Suppressor macrophage (primary cell): ENCODE measurements around the gene MPST.

Source experiments
- DNase-seq, 4 experiments: peaks; one replicate each; pipeline ENCODE4 v3.0.0-alpha.2; 2020 to 2022

The MPST gene

DNA sequence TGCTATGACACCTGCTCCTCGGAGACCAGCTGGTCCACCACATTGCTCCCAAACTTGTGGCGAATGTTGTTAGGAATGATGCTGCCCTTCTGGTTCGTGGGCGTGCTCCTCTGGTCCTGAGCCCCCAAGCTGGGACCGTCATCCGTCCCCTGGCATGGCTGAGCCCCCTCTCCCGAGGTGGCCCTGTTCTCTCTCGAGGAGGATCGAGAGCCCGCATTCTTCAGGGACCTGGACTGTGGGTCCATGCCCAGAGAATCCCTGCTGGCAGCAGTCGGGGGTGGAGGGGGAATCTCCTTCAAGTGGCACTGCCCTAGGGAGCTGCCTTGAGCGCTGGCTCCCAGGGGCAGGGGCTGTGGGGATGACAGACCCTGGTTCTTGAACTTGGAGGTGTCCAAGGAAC is 17.7 kb upstream of the MPST start:
- no peak for DNase-seq

DNA sequence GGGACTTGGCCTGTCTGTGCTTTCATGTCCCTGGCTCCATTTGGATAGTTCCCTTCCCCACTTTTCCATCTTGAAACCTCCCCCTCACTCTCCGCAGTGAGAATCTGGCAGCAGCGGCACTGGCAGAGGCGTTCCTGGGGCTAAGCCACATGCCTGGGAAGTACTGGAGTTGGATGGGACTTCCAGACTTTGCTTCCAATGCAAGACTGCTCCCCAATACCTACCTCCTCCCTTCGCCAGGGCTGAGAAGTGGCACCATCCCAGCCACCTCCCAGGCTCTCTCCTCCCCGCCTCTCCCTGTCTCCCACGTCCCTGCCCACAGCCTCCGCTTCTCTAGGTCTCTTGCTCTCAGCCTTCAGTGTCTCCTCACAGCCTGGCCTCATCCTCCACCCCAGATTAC is 16.9 kb upstream of the MPST start:
- no peak for DNase-seq

DNA sequence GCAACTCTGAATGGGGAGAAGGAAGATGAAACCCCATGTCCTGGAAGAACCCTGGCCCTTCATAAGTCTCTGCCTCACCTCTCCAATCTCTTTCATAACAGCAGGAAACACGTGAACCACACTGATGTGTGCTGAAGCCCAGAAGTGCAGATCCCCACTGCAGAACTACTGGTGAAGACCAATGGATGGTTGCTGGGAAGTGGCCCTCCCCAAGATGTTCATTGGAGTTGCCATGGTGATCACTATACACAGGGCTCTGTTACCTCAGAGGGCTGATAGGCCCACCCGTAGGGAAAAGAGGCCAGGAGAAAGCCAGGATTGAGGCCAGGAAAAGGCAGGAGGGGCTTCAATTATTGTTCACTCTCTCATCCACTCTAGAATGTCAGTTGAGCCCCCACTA is 11.9 kb upstream of the MPST start:
- no peak for DNase-seq

DNA sequence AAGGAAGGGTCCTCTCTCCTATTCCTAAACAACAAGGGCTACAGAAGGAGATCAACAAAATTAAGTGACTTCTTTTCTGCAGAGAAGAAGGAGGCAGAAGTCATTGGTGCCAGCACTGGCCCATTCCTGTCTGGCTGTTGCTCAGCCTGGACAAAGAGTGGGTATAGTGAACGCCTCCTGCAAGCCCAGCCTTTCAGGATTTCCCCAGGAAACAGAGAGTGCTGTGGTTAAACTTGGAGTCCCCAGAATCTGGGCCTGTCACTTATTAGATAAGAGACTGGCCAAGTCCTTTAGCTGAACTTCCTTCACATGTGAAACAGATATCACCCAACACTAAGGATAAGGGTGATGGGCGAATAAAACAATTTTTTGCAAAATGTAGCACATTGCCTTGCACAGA is 11.2 kb upstream of the MPST start:
- no peak for DNase-seq

DNA sequence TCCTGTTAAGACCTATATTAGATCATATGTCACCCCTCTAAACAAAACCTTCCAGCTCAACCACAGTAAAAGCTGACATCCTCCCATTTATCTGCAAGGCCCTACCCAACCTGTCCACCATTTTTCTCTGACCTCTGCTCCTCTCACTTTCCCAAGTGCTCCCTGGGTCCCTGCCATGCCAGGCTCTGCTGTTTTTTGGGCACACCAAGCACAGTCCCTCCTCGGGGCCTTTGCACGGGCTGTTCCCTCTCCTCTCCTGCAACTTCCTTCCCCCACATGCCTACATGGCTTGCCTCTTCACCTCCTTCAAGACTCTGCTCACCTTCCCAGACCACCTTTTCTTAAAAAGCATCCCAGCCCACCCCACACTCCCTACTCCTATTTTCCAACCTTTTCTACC is 10.1 kb upstream of the MPST start:
- DNase-seq = no peak

- DNase-seq = no peak
These were observed 9.4 kb upstream of the MPST start for GRCh38 chr22:37010174-37010573.

DNA sequence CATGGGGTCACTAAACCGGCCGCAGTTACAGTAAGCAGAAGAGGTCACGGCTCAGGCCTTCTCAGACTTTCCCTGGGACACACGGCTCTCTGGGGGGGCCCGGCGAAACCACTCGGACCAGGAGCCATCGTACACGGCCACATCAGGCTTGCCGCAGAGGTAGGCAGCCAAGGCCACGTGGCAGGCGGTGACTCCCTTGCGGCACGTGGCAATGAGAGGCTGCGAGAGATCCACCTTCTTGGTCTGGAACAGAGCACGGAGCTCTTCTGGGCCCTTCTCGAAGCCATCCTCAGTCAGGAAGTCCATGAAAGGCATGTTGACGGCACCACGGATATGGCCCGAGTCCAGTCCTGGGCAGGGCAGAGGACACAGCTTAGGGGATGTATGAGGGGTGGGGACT is 8.6 kb upstream of the MPST start:
- DNase-seq = no peak

DNA sequence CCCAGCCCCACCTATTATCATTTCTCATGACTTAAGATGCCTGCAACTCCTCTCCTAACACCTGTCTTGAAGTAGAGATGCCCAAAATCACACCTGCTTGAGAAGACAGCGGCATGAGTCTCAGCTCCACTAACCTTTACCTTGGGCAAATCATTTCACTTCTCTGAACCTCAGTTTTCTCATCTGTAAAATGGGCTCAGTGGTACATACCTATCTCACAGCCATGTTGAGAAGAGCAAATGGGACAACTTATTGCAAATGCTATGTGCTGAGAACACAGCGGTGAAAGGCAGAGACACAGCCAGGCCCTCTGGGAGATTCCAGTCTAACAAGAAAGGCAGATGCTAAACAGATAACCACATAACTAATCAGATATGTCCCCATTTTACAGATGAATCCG is 8.1 kb upstream of the MPST start:
- no peak for DNase-seq

DNA sequence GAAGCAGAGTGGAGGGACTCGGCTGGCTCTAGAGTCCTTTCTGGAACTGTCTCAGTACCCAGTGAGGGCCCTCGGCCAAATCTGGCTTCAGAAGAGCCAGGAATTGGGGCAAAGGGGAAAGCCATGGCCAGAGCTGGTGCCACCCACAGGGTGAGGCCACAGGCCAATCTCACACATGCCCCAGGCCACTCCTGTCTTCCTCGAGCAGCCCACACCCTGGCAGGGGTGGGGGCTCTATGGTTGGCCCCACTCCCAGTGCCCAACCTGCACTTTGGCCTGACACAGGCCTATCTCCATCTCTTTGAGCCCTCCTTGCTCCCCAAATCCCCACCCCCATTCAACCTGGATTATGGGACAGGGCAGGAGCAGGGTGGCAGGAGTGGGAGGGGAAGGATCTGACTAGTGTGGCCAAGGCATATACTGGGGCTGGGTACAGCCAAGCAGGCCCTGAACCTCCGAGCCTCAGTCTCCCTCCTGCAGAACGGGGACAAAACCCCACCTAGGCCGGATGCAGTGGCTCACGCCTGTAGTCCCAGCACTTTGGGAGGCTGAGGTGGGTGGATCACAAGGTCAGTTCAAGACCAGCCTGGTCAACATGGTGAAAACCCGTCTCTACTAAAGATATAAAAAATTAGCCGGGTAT is 7.2 kb upstream of the MPST start:
- DNase-seq = no peak

DNA sequence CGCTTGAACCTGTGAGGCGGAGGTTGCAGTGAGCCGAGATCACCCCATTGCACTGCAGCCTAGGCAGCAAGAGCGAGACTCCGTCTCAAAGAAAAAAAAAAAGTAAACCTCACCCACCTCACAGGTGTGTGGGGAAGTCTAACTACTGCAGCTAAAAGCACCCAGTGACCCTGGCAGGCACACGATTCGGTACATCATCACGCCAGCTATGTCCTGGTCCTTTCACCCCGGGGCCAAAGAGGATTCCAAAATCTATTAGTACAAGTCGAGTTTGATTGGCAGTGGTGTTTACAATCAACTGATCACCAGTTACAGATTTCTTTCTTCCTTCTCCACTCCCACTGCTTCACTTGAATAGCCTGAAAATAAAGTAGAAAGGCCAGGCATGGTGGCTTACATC is 6.6 kb upstream of the MPST start:
- no peak for DNase-seq

- DNase-seq = no peak
These were observed 5.1 kb upstream of the MPST start for GRCh38 chr22:37014415-37014806.

DNA sequence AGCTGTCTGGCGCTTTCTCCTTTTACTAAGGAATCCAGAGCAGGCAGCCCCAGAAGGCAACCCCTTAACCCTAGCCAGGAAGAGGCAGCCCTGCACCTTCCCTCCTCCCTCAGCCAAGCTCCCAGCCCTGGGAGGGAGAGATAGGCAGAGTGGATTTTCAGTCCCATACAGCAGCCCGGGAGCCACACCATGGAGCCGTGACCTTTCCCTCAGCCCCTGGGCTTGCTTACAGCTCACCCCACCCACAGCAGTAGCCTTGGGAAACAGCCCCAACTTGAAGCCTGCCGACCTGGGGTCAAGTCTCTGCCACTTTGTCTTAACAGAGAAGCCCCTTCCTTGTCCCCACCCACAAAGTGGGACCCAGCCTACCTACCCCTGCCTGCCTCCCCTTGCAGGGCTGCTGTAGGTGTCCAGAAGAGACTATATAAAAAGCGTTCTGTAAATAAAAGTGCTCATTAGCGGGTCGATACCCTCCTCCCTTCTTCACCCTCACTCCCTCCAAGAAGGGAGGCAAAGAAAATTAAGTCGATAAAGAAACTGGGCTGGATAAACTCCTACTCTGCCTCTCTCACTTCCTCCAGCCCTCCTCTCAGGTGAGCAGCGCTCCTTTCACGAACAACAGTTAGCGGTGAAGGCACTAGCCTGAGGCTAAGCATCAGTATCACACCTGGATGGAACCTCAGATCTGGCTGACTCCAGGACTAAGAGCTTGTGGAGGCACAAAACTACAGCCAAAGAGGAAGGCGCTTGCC is 4.5 kb upstream of the MPST start:
- peak; percentile 13 to 35 (median 19) for DNase-seq

DNA sequence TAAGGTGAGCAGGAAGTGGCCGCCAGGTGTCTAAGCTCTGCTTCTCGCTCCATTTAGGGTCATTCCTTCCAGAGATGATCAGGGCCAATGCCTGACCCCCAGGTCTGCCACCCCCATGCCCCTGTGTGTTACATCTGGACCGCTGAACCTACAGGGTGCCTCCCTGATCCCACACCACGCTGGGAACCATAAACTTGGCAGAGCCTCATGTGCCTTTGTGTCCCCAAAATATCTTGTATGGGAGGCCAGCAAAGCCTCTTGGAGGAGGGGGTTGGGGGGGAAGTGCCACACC is 4.0 kb upstream of the MPST start:
- DNase-seq = no peak

DNA sequence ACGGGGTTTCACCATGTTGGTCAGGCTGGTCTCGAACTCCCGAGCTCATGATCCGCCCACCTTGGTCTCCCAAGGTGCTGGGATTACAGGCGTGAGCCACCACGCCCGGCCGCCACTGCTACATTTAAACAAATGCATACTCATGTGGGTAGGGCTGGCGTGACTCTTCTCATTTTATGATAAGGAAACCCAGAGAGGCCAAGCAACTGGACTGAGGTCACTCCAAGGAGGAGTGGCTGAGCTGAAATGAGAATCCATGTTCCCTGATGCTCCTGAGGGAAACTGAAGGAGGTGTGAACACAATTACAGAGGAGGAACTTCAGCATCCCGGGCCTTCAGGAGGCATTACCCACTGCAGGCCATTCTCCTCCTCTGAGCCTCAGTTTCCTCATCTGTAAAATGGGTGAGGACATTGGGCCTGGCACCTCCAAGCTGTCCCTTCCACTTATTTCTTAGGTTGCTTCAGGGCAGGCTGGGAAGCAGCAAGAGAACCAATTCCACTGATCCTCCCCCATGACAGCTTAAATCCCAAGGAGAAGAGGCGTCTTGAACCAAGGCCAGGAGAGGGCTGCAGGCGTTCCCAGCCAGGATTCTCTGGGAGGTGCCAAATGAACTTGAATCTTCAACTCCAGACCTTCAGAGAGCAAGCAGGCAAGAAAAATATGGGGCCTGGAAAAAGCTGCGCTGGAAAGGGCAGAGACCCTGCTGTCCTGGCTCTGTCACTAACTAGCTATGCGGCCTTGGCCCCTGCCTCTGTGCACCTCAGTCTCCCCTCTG is 3.2 kb upstream of the MPST start:
- DNase-seq = no peak

DNA sequence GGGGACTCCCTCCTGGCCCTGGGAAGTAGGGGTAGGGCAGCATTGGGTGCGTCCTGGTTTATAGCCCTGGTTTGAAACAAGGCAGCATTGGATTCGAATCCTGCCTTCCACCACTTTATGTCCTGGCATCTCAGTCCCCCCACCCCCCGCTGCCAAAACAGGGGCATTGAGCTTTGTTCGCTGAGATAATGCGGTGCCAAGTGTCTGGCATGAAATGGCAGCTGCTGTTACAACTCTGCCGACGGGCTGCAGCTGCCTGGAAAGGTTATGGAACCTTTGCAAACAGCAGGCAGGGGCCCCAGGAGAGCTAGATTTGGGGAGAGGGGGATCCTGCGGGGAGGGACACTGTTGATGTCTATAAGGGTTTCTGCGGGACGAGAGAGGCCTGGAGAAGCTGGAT is 2.2 kb upstream of the MPST start:
- DNase-seq = no peak

DNA sequence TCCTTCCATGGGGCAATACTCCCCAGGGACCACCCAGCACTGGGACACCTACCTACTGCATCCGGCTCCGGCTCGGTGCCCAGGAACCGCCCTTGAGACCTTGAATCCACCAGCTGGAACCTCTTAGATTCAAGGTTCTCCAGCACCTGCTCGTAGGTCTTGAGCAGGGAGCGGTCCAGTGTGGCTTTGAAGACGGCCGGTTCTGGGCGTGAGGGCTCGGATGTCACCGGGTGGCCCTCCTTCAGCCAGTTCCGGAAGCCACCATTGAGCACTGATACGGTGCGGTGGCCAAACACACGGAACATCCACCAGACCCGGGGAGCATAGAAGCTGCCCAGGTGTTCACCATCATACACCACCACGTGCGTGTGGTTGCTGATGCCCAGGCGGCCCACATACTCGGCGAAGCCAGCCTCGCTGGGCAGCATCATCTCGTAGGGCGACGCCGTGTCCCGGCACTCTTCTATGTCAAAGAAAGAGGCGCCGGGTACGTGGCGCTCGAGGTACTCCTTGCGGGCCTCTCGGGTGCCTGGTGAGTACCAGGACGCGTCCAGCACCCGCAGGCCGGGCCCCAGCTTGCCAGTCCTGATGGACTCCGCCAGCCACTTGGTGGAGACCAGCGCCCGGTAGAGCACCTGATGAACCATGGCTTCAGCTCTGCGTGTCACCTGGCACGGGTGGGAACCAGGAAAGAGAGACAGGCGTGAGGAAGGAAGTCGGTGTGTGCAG is 1.3 kb upstream of the MPST start:
- DNase-seq = no peak

DNA sequence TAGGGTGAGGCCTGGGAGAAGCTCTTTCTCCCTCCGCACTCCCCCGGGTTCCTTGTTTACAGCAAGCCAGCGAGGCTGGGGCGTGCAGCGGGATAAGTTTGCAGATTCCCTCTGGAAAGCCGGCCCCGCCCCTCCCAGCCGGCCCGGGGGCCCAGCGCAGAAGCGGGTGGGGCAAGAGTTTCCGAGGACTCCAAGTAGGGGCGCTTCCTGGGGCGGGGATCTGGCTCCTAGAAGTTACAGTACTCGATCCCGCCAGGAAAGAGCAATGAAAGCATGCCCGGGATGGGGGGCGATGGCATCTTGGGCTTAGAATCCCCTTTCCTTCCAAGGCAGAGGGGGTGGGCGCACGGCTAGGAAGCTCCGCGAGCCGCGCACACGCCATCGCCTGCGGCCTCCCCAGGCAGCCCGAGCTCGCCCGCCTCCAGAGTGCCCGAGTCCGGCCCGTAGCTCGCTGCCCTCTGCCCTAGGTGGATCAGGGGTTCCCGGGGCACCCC is 680 bp upstream of the MPST start:
- peak in 3 of 4 experiments; percentile 26 to 61 (median 43) for DNase-seq

- peak in 3 of 4 experiments; percentile 20 to 50 (median 44) for DNase-seq
These were observed 594 bp downstream of the MPST start for GRCh38 chr22:37020192-37020479.

GRCh38 chr22:37021041-37021440 is 1.5 kb downstream of the MPST start:
- DNase-seq = no peak

DNA sequence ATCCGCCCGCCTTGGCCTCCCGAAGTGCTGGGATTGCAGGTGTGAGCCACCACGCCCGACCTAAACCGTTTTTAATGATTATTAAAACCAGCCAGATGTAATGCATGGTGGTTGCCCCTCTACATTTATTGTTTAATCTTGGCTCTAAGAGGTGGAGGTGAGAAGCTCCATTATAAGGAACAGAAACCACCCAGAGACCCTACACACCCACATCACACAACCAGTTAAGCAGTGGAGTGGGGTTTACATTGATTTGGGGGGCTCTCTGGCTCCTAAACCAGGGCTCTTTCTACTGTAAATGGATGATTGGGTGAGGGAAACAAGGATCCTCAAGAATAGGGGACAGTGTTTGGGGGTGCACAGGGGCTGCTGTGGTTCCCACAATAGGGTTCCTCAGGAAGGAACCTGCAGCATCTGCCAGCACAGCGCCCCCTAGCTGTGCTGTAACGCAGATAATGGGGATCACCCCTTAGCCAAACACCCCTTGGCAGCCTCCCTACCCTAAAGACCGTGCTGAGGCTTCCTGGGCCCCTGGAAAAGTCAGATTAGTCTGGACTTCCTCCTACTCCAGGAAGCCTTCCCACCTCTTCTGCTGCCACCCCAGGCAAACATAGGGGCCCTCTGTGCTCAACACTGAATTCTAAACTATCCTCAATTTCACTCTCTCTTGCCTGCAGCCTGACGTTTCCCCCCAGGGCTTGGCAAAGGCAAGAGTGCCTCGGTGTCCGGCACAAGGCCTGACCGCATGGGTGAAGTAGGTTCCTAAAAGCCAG is 2.4 kb downstream of the MPST start:
- peak; percentile 72 to 90 (median 82) for DNase-seq

- no peak for DNase-seq
These were observed 3.2 kb downstream of the MPST start for GRCh38 chr22:37022483-37023337.
